GM18870 (cell line): ENCODE data around the gene CTNNA3.

Experiments
- ATAC-seq: cut with Tn5 transposase; IDR thresholded peaks from one replicate; pipeline ENCODE4 v1.9.1; 2021; ENCODE audit warnings: moderate library complexity; ENCODE audit not compliant: unreplicated experiment

Gene CTNNA3

GRCh38 chr10:66587680-66588050 lies 1108.3 kb downstream of the CTNNA3 start:
- ATAC-seq, result no peak

- no peak for ATAC-seq
Measured at GRCh38 chr10:66586897-66587679, 1108.9 kb downstream of the CTNNA3 start.

GRCh38 chr10:66586073-66586472 lies 1109.9 kb downstream of the CTNNA3 start:
- ATAC-seq, result no peak

GRCh38 chr10:66575251-66575855 lies 1120.6 kb downstream of the CTNNA3 start:
- no peak for ATAC-seq

GRCh38 chr10:66572700-66573099 lies 1123.3 kb downstream of the CTNNA3 start:
- no peak for ATAC-seq

- no peak for ATAC-seq
Measured at GRCh38 chr10:66565999-66566398, 1130.0 kb downstream of the CTNNA3 start.

GRCh38 chr10:66564287-66564686 lies 1131.7 kb downstream of the CTNNA3 start:
- ATAC-seq, result no peak

GRCh38 chr10:66555061-66555460 lies 1140.9 kb downstream of the CTNNA3 start:
- ATAC-seq, result no peak

GRCh38 chr10:66552331-66552730 lies 1143.7 kb downstream of the CTNNA3 start:
- no peak for ATAC-seq

GRCh38 chr10:66550351-66550750 lies 1145.6 kb downstream of the CTNNA3 start:
- no peak for ATAC-seq

- ATAC-seq, result no peak
Measured at GRCh38 chr10:66538908-66539307, 1157.1 kb downstream of the CTNNA3 start.

GRCh38 chr10:66538371-66538770 lies 1157.6 kb downstream of the CTNNA3 start:
- no peak for ATAC-seq

GRCh38 chr10:66537186-66537585 lies 1158.8 kb downstream of the CTNNA3 start:
- no peak for ATAC-seq

- ATAC-seq, result no peak
Measured at GRCh38 chr10:66535439-66535838, 1160.6 kb downstream of the CTNNA3 start.

GRCh38 chr10:66534866-66535265 lies 1161.1 kb downstream of the CTNNA3 start:
- ATAC-seq, result no peak

GRCh38 chr10:66521506-66521905 lies 1174.5 kb downstream of the CTNNA3 start:
- ATAC-seq, result no peak

- no peak for ATAC-seq
Measured at GRCh38 chr10:66519616-66520015, 1176.4 kb downstream of the CTNNA3 start.

- ATAC-seq, result no peak
Measured at GRCh38 chr10:66514666-66515065, 1181.3 kb downstream of the CTNNA3 start.

- no peak for ATAC-seq
Measured at GRCh38 chr10:66513504-66513903, 1182.5 kb downstream of the CTNNA3 start.

- no peak for ATAC-seq
Measured at GRCh38 chr10:66505003-66505657, 1190.9 kb downstream of the CTNNA3 start.

GRCh38 chr10:66501356-66501755 lies 1194.6 kb downstream of the CTNNA3 start:
- ATAC-seq, result no peak

GRCh38 chr10:66483966-66484365 lies 1212.0 kb downstream of the CTNNA3 start:
- no peak for ATAC-seq
